Skeletal muscle tissue (tissue), 4 donors: Measurements from ENCODE around the gene OCA2. TPM values are rescaled to one million over a fixed set of nuclear protein-coding genes. Genes with fewer than 3 reads are reported as not detected.
"Not testable (repeated sequence)": the region's sequence is repeated elsewhere in the genome, so short reads cannot be mapped to it uniquely, and the experiment has no call there.

Experiments used
- H3K27ac ChIP-seq: one replicate; pipeline ENCODE4 v1.7.0; 2013; ENCODE audit warnings: mild to moderate bottlenecking, low read depth, low read length, inconsistent platforms
- H3K27me3 ChIP-seq, 3 donors: one replicate each; pipeline ENCODE4 v1.7.0; 2013; ENCODE audit warnings: low read length in 3 of 3; ENCODE audit not compliant: control insufficient read depth in 3 of 3, insufficient read depth in 3 of 3
- H3K36me3 ChIP-seq, 3 donors: one replicate each; pipeline ENCODE4 v1.7.0; 2013; ENCODE audit warnings: low read length in 3 of 3; ENCODE audit not compliant: control insufficient read depth in 3 of 3, insufficient read depth in 3 of 3
- H3K4me1 ChIP-seq, 3 donors: one replicate each; pipeline ENCODE4 v1.7.0; 2013; ENCODE audit warnings: low read length in 3 of 3, mild to moderate bottlenecking in 3 of 3; ENCODE audit not compliant: control insufficient read depth in 3 of 3, insufficient read depth in 3 of 3
- H3K4me3 ChIP-seq, 3 donors: one replicate each; pipeline ENCODE4 v1.7.0; 2013; ENCODE audit warnings: low read length in 3 of 3
- H3K9ac ChIP-seq, 3 donors: one replicate each; pipeline ENCODE4 v1.7.0; 2013; ENCODE audit warnings: low read length in 3 of 3, mild to moderate bottlenecking in 3 of 3, moderate library complexity in 2 of 3, low read depth in 1 of 3
- H3K9me3 ChIP-seq, 3 donors: one replicate each; pipeline ENCODE4 v1.7.0; 2013; ENCODE audit warnings: low read length in 3 of 3; ENCODE audit not compliant: control insufficient read depth in 3 of 3
- total RNA-seq: library from RNA; depleted of rRNA; stranded (reverse); fragments of >200 nt; gene quantifications from one replicate; pipeline ENCODE4 v1.2.3, GENCODE V29; 2014
- donor health status: Osteomylitis.

Gene OCA2
- total RNA-seq, 1 donor from 2014 or later = 5.7 TPM

DNA sequence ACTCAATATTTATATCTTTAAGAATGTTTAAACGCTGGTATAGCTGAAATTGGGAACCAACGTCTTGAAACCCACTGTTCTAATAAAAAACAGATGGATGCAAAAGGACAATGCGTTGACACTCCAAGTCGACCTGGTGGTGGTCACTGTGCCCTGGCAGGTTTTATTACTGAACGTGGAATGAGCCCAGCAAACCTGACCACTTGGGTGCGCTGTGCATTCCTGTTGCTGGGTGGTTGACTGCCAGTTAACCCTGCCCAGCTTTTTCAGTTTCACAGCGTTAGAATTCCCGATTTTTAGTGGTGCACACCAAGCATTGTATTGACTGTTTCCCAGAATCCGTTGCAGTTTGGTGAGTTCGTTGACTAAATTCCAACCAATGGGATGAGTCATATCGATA lies 384.4 kb downstream of the OCA2 start:
- Histone ChIP-seq H3K4me3 (no peak overlapping the region), H3K27ac (no peak overlapping the region), H3K36me3 (no peaks in the 10 kb centered on the region), H3K4me1 (no peaks in the 10 kb centered on the region), H3K27me3 (no peaks in the 10 kb centered on the region), H3K9ac (no peak overlapping the region), H3K9me3 (peaks cover 0 to 3% (median 2%) of the 10 kb centered on the region in 3 donors)

DNA sequence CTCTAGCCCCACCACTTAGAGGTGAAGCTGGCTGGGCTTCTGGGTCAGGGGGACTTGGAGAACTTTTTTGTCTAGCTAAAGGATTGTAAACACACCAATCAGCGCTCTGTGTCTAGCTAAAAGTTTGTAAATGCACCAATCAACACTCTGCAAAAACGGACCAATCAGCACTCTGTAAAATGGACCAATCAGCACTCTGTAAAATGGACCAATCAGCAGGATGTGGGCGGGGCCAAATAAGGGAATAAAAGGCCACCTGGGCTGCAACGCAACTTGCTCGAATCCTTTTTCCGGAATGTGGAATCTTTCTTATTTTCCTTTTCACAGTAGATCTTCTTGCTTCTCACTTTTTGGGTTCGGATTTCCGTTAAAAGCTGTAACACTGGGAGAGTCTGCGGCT lies 385.3 kb downstream of the OCA2 start:
- H3K36me3 ChIP-seq, H3K9me3 ChIP-seq, H3K4me1 ChIP-seq, H3K27ac ChIP-seq, H3K27me3 ChIP-seq, H3K9ac ChIP-seq, H3K4me3 ChIP-seq: not testable (repeated sequence)

DNA sequence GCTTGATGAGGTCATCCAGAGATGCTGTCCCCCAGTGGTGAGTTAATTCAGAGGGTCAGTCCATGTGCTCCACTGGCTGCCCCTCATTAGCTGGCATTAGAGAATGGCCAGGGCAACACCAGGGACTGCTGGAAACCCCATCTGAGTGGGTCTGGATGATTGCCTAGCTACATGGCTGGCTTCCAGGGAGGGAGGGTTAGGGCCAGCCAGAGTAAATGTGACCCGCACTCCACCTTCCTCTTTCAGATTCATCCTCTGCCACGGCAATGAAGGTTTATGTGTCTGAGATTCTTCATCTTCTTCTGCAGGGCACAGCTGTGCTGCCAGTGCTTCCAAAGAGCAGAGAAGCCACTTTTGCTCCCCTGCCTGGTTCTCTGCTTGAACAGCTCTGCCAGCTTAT lies 391.9 kb downstream of the OCA2 start:
- Histone ChIP-seq H3K4me3 (no peak overlapping the region), H3K4me1 (no peaks in the 10 kb centered on the region), H3K9me3 (peaks cover 0 to 5% (median 2%) of the 10 kb centered on the region in 3 donors), H3K27me3 (no peaks in the 10 kb centered on the region), H3K27ac (no peak overlapping the region), H3K36me3 (no peaks in the 10 kb centered on the region), H3K9ac (no peak overlapping the region)

DNA sequence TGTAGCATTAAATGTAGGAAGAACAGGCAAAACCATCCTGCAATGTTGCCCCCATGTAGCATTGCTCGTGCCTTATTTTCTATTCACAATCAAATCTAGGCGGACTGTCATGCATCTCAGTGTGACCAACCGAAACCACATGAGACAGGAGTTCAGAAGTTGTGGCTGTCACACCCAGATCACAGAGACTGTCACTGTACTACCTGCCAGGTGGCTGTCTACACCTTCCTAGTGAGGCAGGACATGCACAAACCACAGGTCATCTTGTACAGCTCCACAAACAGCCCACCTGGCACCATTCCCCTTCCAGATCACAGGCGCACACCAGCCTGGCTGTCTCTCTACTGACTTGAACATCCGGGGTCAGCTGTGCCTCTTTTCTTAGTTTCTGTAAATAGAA lies 392.8 kb downstream of the OCA2 start:
- H3K4me1 ChIP-seq = no peaks in the 10 kb centered on the region
- no peaks in the 10 kb centered on the region for H3K27me3 ChIP-seq
- H3K9me3 ChIP-seq = peaks cover 0 to 5% (median 2%) of the 10 kb centered on the region in 3 donors
- H3K4me3 ChIP-seq = no peak overlapping the region
- no peak overlapping the region for H3K9ac ChIP-seq
- no peaks in the 10 kb centered on the region for H3K36me3 ChIP-seq
- no peak overlapping the region for H3K27ac ChIP-seq

DNA sequence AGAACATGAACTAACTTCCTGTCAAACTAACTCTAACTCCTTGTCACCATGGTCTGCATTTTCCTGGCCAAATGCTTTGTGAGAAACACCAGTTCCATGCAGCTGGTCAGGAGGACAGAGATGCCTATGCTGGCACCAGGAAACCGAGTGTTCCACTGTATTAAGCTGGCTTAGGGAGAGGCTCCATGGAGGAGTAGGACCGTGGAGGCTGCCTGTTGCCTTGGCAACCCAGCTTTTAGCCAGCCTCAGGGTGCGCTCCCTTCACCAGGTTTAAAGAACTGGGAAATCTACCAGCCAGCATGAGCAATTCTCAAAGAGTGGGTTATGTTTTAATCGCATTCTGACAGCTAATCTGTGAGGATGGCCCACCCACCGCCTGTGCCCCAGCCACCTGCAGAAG lies 394.1 kb downstream of the OCA2 start:
- Histone ChIP-seq H3K27me3 (no peaks in the 10 kb centered on the region), H3K27ac (no peak overlapping the region), H3K9ac (no peak overlapping the region), H3K9me3 (peaks cover 0 to 5% (median 0%) of the 10 kb centered on the region in 3 donors), H3K36me3 (no peaks in the 10 kb centered on the region), H3K4me1 (no peaks in the 10 kb centered on the region), H3K4me3 (no peak overlapping the region)

Other genes with a start within 250 kb of the OCA2 start
- gene HERC2, start 222.9 kb upstream of the OCA2 start, total RNA-seq = 56.4 TPM